NB4 (cell line): Measurements from ENCODE around the gene TMEM63C.
A peak's percentile ranks its signal among the peaks of the same experiment; 100 is the strongest.

Experiments used
- DNase-seq: peaks from one replicate; pipeline ENCODE4 v3.0.0; 2010; ENCODE audit warnings: low read depth
- H3K4me3 ChIP-seq: one replicate; pipeline ENCODE4 v1.5.1; 2011; ENCODE audit warnings: mild to moderate bottlenecking, low read depth, low read length, moderate library complexity
- CTCF ChIP-seq: IDR thresholded peaks from one replicate; pipeline ENCODE4 v1.5.1; 2012; ENCODE audit warnings: low read depth, low read length
- MAX ChIP-seq: IDR thresholded peaks from 2 replicates; pipeline ENCODE4 v1.6.1; 2011; ENCODE audit warnings: low read depth, low read length
- MYC ChIP-seq: IDR thresholded peaks from 2 replicates; pipeline ENCODE4 v1.6.1; 2011; ENCODE audit warnings: low read depth, low read length
- POLR2A ChIP-seq: IDR thresholded peaks from 2 replicates; pipeline ENCODE4 v1.6.1; 2011; ENCODE audit warnings: mild to moderate bottlenecking; ENCODE audit not compliant: insufficient read length; ENCODE audit errors: extremely low read depth

The TMEM63C gene

GRCh38 chr14:77302926-77303325 is 121.3 kb downstream of the TMEM63C start:
- no peak for DNase-seq
- TF ChIP-seq MAX (no peak), MYC (no peak)
- no peak overlapping the region for H3K4me3 ChIP-seq

- TF ChIP-seq MAX (no peak), POLR2A (no peak), CTCF (no peak), MYC (no peak)
- peak; percentile 52 for DNase-seq
- no peak overlapping the region for H3K4me3 ChIP-seq
These were observed 122.0 kb downstream of the TMEM63C start for GRCh38 chr14:77303417-77304156.

GRCh38 chr14:77305696-77306095 is 124.1 kb downstream of the TMEM63C start:
- TF ChIP-seq POLR2A: no peak
- TF ChIP-seq MAX: no peak
- TF ChIP-seq MYC: no peak
- no peak for TF ChIP-seq CTCF
- DNase-seq: no peak
- H3K4me3 ChIP-seq: no peak overlapping the region

- no peak overlapping the region for H3K4me3 ChIP-seq
- no peak for DNase-seq
- TF ChIP-seq POLR2A (no peak), MAX (no peak), CTCF (no peak), MYC (no peak)
These were observed 124.8 kb downstream of the TMEM63C start for GRCh38 chr14:77306416-77306815.

- no peak for TF ChIP-seq CTCF
- TF ChIP-seq POLR2A: no peak
- TF ChIP-seq MYC: no peak
- no peak for TF ChIP-seq MAX
These were observed 125.4 kb downstream of the TMEM63C start for GRCh38 chr14:77306851-77307496.

More at GRCh38 chr14:77306851-77307496, 125.4 kb downstream of the TMEM63C start:
- no peak for DNase-seq
- no peak overlapping the region for H3K4me3 ChIP-seq
